Nucleus accumbens (tissue), 56 donors: Measurements from ENCODE around the gene ST13.
"Not testable (repeated sequence)": the region's sequence is repeated elsewhere in the genome, so short reads cannot be mapped to it uniquely, and the experiment has no call there.

Experiments
- DNase-seq, 56 donors: peaks; one replicate each; lab custom pipeline; 2025; lab: John Stamatoyannopoulos, UW

Gene ST13

DNA sequence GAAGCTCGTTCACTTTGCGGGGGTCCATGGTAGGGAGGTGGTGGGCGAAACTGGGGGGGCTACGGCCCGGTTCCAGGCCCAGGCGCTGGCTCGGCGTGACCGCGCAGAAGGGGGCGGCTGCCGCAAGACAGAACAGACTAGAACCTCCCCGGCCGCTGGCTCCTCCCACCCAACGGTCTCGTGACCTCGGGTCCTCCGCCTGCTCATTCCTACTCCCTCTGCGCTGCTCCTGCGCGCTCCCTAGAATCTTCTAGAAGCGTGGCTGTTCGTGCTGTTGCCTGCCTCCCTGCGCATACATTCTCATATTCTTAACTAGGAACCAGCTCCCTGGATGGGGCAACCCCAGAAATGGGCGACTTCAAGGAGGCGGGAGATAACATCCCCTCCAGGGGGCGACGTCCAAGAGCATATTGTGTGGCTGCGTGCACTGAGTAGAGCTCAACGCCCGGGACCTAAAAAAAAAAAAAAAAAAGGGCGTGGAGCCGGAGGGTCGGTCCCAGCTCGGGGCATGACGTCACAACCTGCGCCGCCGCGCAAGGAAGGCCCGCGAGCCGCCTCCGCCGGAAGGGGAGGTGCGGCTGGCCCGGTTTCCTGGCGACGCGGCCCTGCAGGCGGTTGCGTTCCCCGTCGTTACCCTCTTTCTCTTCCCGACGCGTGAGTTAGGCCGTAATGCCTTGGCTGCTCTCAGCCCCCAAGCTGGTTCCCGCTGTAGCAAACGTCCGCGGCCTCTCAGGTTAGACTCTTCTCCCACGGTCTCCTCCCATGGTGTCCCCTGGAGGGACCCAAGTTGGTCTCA, at the start of gene ST13, which contains the start of gene XPNPEP3:
Gene ST13 (minus strand): TSS at position 127 of the 796 bp plus-strand sequence. CDS start 99 bp downstream, at position 28.
Gene XPNPEP3 (plus strand): TSS at position 636 of the 796 bp plus-strand sequence. CDS start 34 bp downstream, at position 670.
- peak; percentile 55 to 99 (median 96) for DNase-seq

DNA sequence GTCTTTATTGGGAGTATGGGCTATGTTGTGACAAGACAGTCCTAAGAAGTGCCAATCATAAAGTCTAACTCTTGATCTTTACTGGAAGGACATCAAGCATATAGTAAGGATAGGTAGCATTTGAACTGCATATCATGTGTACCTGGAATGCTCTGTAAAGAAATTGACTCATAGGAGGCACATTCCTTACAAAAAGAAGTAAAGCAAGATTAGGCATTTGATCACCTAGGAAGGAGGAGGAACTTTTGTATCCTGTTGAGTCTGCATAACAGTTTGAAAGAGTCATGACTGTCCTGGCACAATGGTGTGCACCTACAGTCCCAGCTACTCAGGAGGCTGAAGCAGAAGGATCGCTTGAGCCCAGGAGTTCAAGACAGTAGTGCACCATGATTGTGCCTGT, 47.7 kb upstream of the ST13 start:
- no peak for DNase-seq

DNA sequence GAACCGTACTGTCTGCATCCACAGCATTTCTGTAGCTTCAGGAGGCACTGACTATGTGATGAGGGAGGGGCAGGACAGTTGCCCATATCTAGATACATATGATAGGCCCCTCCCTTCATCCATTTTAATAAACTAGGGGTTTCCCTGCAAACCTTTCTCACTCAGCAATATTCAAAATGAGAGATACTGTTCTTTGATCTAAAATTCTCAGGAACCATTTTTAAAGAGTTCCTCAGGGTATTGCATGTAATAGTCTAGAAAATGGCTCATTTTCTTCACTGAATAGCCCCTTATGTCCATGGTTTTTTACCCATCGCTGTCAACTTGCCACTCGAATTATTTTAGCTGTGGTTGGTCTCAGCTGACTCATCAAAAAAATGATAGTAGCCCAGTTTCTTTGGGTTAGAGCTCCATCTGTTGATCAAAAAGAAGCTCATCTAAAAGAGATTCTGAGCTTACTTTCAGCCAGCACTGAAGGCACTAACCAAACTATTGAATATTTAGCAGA, 42.5 kb upstream of the ST13 start:
- DNase-seq: no peak

DNA sequence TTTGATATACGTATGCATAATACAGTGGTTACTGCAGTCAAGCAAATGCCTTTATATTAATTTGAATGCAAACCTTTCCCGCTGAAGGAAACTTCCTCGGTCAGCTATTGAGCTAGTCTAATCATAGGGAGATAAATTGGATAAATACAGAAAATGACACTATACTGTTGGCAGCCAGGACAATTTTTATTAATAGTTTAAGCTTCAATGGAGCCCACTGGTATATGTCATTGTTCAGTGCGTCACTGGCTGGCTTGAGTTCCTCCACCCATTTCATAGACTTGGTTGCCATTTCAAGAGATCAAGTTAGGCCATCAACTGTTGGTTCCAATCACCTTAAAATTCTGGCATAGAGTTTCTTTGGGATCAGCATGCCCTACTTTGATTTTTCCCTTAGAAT, 38.0 kb upstream of the ST13 start:
- no peak for DNase-seq

DNA sequence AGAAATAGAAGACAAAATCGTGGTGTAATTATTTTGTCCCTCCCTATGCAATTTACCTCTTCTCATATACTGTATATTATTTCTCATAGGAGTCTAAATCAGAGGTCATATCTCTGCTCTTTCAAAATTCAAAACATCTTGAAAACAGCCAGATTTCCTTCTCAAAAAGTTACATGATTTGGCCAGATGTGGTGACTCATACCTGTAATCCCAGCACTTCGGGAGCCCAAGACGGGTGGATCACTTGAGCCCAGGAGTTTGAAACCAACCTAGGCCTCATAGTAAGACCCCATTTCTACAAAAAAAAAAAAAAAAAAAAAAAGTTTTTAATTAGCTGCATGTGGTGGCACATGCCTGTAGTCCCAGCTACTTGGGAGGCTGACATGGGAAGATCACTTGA, 34.4 kb upstream of the ST13 start:
- DNase-seq: no peak

DNA sequence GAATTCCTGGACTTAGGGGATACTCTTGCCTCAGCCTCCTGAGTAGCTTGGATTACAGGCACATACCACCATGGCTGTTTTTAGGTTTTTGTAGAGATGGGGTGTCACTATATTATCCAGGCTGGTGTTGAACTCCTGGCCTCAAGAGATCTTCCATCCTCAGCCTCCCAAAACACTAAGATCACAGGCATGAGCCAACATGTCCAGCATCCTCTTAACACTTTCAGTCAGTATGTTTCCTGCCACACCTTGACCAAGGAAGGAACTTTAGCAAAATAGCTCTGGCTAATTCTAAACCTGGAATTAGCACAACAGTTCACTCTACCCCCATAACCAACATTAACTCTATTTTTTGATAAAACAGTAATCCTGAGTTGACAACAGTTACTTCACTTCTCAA, 32.7 kb upstream of the ST13 start:
- no peak for DNase-seq

DNA sequence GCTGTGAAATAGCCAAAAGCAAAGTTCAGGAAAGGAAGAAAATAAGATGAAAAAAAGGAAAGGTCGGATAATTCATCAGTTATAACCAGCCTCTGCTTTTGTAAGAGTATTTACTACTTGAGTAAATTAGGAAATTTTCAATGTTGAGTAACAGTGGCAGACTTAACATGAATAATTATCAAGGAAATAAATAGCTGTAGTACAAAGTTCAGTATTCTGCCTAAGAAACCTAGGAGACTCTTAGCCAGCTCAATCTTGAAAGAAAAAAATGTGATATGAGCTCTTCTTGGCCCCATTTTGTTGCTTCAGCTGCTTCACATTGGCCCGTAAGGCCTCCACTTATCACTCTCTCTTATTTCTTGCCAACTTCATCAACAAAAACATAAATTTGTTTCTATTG, 22.5 kb upstream of the ST13 start:
- no peak for DNase-seq

DNA sequence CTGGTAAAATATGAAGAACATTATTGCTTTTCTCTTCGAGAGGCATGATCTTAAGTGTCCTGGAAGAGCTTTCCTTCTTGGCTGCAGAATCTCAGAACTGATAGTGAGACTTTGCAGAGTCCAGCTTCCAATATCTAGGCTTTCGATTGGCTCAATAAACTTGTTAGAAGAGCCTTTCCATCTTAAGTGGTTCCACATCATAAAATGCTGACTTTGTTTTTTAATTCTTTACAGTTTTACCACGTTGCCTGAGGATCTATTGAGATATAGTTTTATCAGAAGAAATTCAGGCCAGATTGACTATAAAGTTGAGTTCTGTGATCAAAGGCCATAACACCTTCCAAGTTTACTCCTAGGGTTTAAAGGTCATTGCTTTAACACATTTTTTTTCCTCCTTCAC, 21.0 kb upstream of the ST13 start:
- DNase-seq: no peak

DNA sequence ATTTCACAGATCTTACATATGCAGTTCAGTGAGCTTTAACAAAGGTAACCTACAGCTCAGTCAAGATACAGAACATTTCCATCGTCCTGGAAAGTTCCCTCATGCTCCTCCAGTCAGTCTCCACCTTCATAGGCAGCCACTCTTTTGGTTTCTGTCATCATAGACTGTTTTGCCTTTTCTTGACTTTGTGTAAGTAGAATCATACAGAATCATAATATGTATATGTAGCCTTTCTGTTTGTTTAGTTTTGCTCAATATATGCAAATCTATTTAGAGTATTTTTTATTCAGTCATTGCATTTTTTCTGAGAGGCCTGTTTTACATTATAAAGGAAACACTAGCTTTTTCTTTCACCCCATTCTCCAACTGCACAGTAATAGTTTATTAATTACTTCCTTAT, 20.5 kb upstream of the ST13 start:
- no peak for DNase-seq

DNA sequence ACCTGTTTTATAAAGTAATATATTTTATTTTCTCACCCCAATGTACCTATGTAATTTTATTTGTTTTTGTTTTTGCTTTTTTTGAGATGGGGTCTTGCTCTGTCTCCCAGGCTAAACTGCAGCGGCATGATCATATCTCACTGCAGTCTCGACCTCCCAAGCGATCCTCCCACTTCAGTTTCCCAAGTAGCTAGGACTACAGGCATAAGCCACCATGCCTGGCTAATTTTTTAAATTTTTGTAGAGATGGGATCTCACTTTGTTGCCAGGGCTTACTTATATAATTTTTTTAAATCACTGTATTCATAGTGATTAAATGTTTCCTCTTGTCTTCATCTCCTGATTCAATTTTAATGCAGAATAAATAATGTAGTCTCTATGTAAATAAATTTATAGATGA, 18.7 kb upstream of the ST13 start:
- DNase-seq: no peak

DNA sequence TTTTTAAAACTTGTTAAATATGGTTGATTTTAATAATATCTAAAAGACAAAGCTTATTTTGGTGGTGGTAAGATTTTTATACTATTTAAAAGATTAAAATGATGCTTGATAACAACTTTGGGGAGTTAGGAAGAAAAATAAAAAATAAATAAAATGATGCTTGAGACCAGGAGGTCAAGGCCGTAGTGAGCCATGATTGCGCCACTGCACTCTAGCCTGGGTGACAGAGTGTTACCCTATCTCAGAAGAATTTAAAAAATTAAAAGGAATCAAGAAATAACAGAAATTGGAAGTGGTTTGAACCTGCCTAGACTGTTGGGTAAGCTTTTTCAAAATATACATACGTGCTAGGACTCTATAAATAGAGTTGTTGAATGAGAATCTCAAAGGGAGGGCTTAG, 17.6 kb upstream of the ST13 start:
- DNase-seq: no peak

DNA sequence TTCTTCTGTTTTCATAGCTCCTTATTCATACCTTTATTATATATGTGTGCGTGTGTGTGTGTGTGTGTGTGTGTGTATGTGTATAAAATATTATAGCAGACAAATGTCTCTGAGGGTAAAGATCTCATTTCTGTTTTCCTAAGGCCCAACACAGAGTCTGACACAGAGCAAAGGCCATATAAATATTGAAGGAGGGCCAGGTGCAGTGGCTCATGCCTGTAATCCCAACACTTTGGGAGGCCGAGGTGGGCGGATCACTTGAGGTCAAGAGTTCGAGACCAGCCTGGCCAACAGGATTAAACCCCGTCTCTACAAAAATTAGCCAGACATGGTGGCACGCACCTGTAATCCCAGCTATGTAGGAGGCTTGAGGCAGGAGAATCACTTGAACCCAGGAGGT, 11.9 kb upstream of the ST13 start:
- DNase-seq: not testable (repeated sequence)

DNA sequence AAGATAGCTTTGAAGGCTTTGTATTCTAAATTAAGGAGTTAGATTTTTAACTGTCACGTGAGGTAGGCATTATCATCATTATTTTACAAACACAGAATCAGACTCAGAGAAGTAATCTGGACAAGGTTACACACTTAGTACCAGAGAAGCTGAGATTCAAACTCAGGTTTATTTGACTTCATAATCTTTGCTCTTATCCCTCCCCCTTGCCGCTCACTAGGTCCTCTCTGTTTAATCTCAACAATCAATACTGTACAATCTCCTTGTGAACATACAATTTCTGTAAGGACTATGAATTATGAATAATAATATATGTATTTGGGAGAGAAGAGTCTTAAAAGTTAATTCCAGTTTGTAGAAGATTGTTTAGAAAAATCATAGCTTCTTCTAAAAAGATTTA, 10.7 kb upstream of the ST13 start:
- DNase-seq: no peak

DNA sequence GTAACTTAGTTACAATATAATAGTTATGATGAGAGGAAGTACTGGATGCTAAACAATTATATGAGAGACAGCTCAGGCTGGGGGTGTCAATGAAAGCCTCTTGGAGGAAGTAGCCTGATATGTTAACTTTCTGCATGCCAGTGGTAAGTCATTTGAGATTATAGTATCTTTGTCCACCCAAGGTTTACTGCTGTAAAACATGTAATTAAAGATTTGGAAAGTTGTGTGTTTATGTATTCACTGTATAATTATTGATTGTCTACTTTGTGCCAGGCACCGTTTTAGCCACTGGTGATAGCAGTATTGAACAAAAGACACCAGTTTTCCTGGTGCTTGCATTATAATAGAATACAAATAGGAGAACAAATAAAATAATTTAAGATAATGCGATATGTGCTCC, 6.1 kb upstream of the ST13 start:
- DNase-seq: no peak

DNA sequence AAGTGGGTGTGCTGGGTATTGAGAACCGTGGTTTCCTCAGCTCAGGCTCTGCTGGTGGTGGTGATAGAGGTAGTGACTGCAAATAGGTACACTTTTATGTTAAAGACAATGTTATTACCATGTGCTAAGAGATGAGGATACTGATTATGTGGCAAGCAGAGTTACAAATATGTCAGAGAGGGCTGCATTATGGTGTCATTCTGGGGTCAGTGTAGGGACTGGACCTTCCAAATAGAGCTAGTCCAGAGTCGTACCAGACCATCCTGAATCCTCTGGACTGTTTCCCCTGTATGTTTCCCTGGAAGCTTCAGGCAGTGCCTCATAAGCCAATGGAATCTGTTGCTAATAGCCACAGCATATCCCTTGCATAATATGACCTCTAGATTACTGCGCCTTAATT, 5.6 kb upstream of the ST13 start, which contains the start of gene DNAJB7:
Gene DNAJB7 (minus strand): TSS at position 101 of the 400 bp plus-strand sequence. CDS start 119 bp downstream, outside the sequence.
- DNase-seq: no peak

DNA sequence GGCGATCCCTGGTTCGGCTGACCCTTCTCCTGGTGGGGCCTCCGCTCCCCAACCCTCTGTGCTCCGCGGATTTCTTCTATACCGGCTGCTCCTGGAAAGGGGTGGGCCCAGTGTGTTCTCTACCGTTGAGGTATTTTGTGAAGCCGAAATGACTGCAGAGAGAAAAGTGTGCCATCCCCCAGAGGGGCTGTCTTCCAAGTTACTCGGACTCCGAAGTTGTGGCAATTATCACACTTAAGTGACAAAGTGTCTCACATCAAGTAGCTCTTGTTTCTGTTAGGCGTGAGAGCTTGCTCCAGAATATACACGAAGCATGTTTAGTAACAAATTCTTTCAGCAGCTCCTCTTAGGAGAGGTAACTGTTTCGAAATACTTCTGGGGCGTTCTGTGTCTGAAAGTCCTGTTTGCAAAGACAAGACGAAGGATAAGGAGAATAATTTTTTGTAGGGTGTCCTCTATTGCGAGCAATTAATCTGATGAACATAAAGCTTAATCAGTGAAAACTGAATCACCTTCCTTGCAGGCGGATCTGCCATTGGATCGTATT, 943 bp upstream of the ST13 start:
- peak in 1 of 56 donors; percentile 27 for DNase-seq

DNA sequence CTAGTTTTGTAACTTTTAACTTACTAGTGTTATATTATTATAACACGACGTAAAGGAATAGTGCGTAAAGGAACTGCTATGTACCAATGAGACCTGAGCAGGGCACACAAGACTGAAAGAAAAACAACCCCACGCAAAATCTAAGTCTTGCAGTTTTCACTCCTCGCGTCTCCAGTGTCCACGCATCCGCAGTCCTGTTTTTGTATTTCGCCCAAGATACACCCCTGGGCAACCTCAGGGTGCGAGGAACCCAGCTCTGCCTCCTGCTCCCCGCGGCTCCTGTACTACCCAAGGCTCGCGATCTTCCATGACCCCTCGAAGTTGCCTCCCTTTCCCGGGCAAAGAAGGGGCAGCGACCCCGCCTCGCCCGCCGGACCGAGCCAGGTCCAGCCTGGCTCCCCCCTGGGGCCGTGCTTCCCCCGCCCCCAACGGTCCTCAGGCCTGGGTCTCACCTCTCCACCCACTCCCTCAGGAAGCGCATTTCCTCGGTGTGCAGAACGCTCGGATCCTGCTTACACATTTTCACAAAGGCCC, 393 bp downstream of the ST13 start:
- peak in 17 of 56 donors; percentile 6 to 69 (median 48) for DNase-seq

DNA sequence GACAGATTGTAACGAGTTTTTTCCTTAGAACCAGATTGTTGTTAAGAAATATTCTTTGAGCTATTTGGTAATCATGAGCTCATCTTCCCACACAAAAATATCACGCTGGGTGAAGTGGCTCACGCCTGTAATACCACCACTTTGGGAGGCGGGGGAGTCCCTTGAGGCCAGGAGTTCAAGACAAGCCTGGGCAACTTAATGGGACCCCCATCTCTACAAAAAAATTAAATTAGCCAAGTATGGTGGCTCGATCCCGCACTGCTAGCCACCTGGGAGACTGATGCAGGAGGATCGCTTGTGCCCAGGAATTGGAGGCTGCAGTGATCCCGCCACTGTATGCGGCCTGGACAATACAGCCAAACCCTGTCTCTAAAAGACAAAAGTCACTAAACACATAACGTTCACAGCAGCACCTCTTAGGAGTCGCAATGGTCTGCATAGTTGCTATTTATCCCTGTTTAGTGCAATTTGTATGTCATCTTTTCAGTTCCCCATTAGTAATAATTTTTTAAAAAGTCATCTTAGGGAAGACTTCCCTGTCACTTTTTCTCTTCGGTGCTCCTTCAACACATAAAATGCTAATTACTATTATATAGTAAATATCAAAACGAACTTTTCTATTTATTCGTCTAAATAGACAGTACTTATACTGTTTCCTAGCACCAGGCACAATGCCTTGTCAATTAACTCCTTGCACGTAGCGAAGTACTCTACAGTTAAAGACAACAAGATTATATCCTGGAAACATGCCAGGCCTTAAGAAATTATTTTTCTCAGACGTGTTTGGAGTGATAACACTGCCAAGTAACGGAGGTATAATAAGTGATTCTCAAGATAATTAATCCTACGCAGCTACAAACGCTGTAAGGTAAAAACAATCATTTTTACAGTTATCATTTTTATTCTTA, 1.1 kb downstream of the ST13 start:
- DNase-seq: peak in 1 of 56 donors; percentile 11

DNA sequence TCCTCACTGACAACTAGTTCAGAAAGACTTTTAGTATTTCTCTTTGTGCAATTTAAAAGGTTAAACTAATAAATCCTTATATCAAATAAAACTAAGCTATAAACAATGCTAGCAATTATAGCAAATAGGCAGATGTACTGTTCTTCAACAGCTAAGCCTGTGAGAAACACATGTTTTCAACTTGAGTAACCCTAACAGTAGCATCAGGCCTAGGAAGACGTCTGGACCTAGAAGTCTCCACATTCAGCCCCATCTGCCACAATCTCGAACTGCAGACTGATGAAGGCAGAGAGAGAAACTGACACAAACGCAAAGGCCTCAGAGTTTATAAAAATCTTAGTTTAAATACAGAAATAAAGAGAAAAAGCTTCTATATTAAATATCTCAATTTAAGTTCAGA, 2.5 kb downstream of the ST13 start:
- no peak for DNase-seq

DNA sequence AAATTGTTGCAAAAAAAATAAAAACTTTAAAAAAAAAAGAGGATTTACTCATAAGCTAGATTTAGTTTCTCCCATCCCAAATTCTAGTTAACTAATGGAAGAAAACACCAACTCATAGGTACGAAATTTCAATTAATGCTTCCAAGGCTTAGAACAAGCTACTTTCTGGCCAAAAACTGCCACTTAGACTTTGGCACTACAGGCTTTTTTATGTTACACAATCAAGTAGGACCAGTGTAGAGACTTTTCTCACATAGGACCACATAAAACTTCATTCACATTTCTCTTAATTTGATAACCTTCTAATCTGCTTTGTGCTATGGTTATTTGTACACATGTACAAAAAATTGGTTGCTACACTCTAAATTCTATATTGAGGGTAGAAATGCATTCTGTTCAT, 3.1 kb downstream of the ST13 start:
- no peak for DNase-seq

DNA sequence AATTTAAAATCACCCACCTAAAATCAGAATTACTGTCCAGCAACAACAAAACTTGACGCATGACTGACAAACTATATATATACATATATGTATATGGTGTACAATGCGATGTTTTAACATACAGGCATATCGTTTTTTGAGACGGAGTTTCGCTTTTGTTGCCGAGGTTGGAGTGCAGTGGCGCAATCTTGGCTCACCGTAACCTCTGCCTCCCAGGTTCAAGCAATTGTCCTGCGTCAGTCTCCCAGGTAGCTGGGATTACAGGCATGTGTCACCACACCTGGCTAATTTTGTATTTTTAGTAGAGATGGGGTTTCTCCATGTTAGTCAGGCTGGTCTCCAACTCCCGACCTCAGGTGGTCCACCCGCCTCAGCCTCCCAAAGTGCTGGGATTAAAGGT, 10.6 kb downstream of the ST13 start:
- DNase-seq: not testable (repeated sequence)
